ENCODE results near the gene RSPRY1.
A peak's percentile ranks its signal among the peaks of the same experiment; 100 is the strongest.

The RSPRY1 gene

GRCh38 chr16:57185945-57186871, at the start of gene RSPRY1, which contains the start of gene PSME3IP1:
Gene RSPRY1, plus strand, starts transcription at chr16:57186329. Its CDS starts 18,330 bp downstream, at chr16:57204659.
Gene PSME3IP1, minus strand, starts transcription at chr16:57186039. Its CDS starts 12,185 bp downstream, at chr16:57173854.
- in situ Hi-C loops (cut with HindIII; ENCODE audit: low pct_ligation_motif_present, low pct_unique_long_range_greater_than_20kb, low sequenced_read_pairs): no loop called here
- DNase-seq: peak; percentile 100

- no peak for DNase-seq
- in situ Hi-C loops (cut with HindIII; ENCODE audit: low pct_ligation_motif_present, low pct_unique_long_range_greater_than_20kb, low sequenced_read_pairs): no loop called here
These were observed 49.1 kb upstream of the RSPRY1 start for GRCh38 chr16:57137043-57137442.

GRCh38 chr16:57137566-57138273, 48.4 kb upstream of the RSPRY1 start:
- DNase-seq: no peak
- in situ Hi-C loops (cut with HindIII; ENCODE audit: low pct_ligation_motif_present, low pct_unique_long_range_greater_than_20kb, low sequenced_read_pairs): no loop called here

- in situ Hi-C loops (cut with HindIII; ENCODE audit: low pct_ligation_motif_present, low pct_unique_long_range_greater_than_20kb, low sequenced_read_pairs): no loop called here
- no peak for DNase-seq
These were observed 47.7 kb upstream of the RSPRY1 start for GRCh38 chr16:57138281-57138935.

GRCh38 chr16:57140931-57141668, 45.0 kb upstream of the RSPRY1 start:
- no peak for DNase-seq
- in situ Hi-C loops (cut with HindIII; ENCODE audit: low pct_ligation_motif_present, low pct_unique_long_range_greater_than_20kb, low sequenced_read_pairs): no loop called here

- in situ Hi-C loops (cut with HindIII; ENCODE audit: low pct_ligation_motif_present, low pct_unique_long_range_greater_than_20kb, low sequenced_read_pairs): no loop called here
- no peak for DNase-seq
These were observed 44.1 kb upstream of the RSPRY1 start for GRCh38 chr16:57141822-57142631.

GRCh38 chr16:57143149-57143921, 42.8 kb upstream of the RSPRY1 start:
- DNase-seq: no peak
- in situ Hi-C loops (cut with HindIII; ENCODE audit: low pct_ligation_motif_present, low pct_unique_long_range_greater_than_20kb, low sequenced_read_pairs): no loop called here

- DNase-seq: no peak
- in situ Hi-C loops (cut with HindIII; ENCODE audit: low pct_ligation_motif_present, low pct_unique_long_range_greater_than_20kb, low sequenced_read_pairs): no loop called here
These were observed 42.1 kb upstream of the RSPRY1 start for GRCh38 chr16:57144027-57144426.

- in situ Hi-C loops (cut with HindIII; ENCODE audit: low pct_ligation_motif_present, low pct_unique_long_range_greater_than_20kb, low sequenced_read_pairs): no loop called here
- DNase-seq: no peak
These were observed 40.8 kb upstream of the RSPRY1 start for GRCh38 chr16:57145046-57146021.

GRCh38 chr16:57146040-57146647, 40.0 kb upstream of the RSPRY1 start:
- in situ Hi-C loops (cut with HindIII; ENCODE audit: low pct_ligation_motif_present, low pct_unique_long_range_greater_than_20kb, low sequenced_read_pairs): no loop called here
- no peak for DNase-seq

GRCh38 chr16:57146735-57147134, 39.4 kb upstream of the RSPRY1 start:
- in situ Hi-C loops (cut with HindIII; ENCODE audit: low pct_ligation_motif_present, low pct_unique_long_range_greater_than_20kb, low sequenced_read_pairs): no loop called here
- DNase-seq: peak; percentile 30

GRCh38 chr16:57147381-57148221, 38.5 kb upstream of the RSPRY1 start:
- no peak for DNase-seq
- in situ Hi-C loops (cut with HindIII; ENCODE audit: low pct_ligation_motif_present, low pct_unique_long_range_greater_than_20kb, low sequenced_read_pairs): no loop called here

- no peak for DNase-seq
- in situ Hi-C loops (cut with HindIII; ENCODE audit: low pct_ligation_motif_present, low pct_unique_long_range_greater_than_20kb, low sequenced_read_pairs): no loop called here
These were observed 37.6 kb upstream of the RSPRY1 start for GRCh38 chr16:57148481-57148880.

GRCh38 chr16:57149391-57149790, 36.7 kb upstream of the RSPRY1 start:
- in situ Hi-C loops (cut with HindIII; ENCODE audit: low pct_ligation_motif_present, low pct_unique_long_range_greater_than_20kb, low sequenced_read_pairs): no loop called here
- DNase-seq: no peak
